Smooth muscle cell (in vitro differentiated cells): ENCODE data around the gene LY9. TPM values are rescaled to one million over a fixed set of nuclear protein-coding genes. Genes with fewer than 3 reads are reported as not detected.

Experiments used
- DNase-seq: peaks from one replicate; lab custom pipeline; 2025; ENCODE audit not compliant: unreplicated experiment; lab: John Stamatoyannopoulos, UW
- H2AFZ ChIP-seq: fragments of 200-600 bp; sonication (generic); 2 replicates; pipeline ENCODE4 v1.6.0; 2016; ENCODE audit warnings: antibody characterized with exemption, low read depth, mild to moderate bottlenecking
- H3F3A ChIP-seq: fragments of 200-600 bp; sonication (generic); 2 replicates; pipeline ENCODE4 v1.6.0; 2017; ENCODE audit warnings: antibody characterized with exemption, low read depth
- H3K27ac ChIP-seq: fragments of 200-600 bp; sonication (generic); 2 replicates; pipeline ENCODE4 v1.5.1; 2016; ENCODE audit warnings: low read depth, mild to moderate bottlenecking
- H3K27me3 ChIP-seq: fragments of 200-600 bp; sonication (generic); 2 replicates; pipeline ENCODE4 v1.6.1; 2016; ENCODE audit warnings: low read depth, mild to moderate bottlenecking
- H3K36me3 ChIP-seq: fragments of 200-600 bp; sonication (generic); 2 replicates; pipeline ENCODE4 v1.5.1; 2016; ENCODE audit warnings: low read depth
- H3K4me1 ChIP-seq: fragments of 200-600 bp; sonication (generic); 2 replicates; pipeline ENCODE4 v1.5.1; 2016; ENCODE audit warnings: low read depth
- H3K4me2 ChIP-seq: fragments of 200-600 bp; sonication (generic); 2 replicates; pipeline ENCODE4 v1.6.0; 2016; ENCODE audit warnings: mild to moderate bottlenecking
- H3K4me3 ChIP-seq: fragments of 200-600 bp; sonication (generic); 2 replicates; pipeline ENCODE4 v1.5.1; 2016; ENCODE audit warnings: mild to moderate bottlenecking
- H3K79me2 ChIP-seq: fragments of 200-600 bp; sonication (generic); 2 replicates; pipeline ENCODE4 v1.6.0; 2016; ENCODE audit warnings: low read depth, mild to moderate bottlenecking
- H3K9ac ChIP-seq: fragments of 200-600 bp; sonication (generic); 2 replicates; pipeline ENCODE4 v1.6.0; 2016; ENCODE audit warnings: low read depth
- H3K9me3 ChIP-seq: fragments of 200-600 bp; sonication (generic); replicated peaks from 2 replicates; pipeline ENCODE4 v1.5.1; 2016; ENCODE audit warnings: low read depth
- H4K20me1 ChIP-seq: fragments of 200-600 bp; sonication (generic); 2 replicates; pipeline ENCODE4 v1.6.0; 2016; ENCODE audit warnings: low read depth
- CTCF ChIP-seq: fragments of 200-600 bp; sonication (generic); IDR thresholded peaks from 2 replicates; pipeline ENCODE4 v1.5.1; 2017; ENCODE audit warnings: borderline replicate concordance, mild to moderate bottlenecking, antibody characterized with exemption; ENCODE audit not compliant: insufficient read depth, poor library complexity, severe bottlenecking
- WGBS: methylation state at CpG from one replicate; pipeline ENCODE4 v1.1.7; 2016; ENCODE audit warnings: low lambda C conversion rate; 5-methylcytosine and 5-hydroxymethylcytosine counted together
- polyA plus RNA-seq: library from polyadenylated mRNA; unstranded; fragments of >200 nt; fragmentation: Nextera tagmentation; extraction: Ambion mirVana; gene quantifications from 2 replicates; pipeline ENCODE4 v1.2.1, GENCODE V29; 2016
- total RNA-seq: library from RNA; depleted of rRNA; stranded (reverse); fragments of >200 nt; gene quantifications from 2 replicates; pipeline ENCODE4 v1.2.3, GENCODE V29; 2014

The LY9 gene
- total and polyA plus RNA-seq, 2 experiments from 2014 or later, result not detected

- TF ChIP-seq CTCF, result no peak
- Histone ChIP-seq H4K20me1 (no peaks in the 10 kb centered on the region), H3K27me3 (peaks cover 4% of the 10 kb centered on the region), H3F3A (no peaks in the 10 kb centered on the region), H3K9me3 (no peaks in the 10 kb centered on the region), H3K4me1 (peaks cover 10% of the 10 kb centered on the region), H3K9ac (no peak overlapping the region), H3K79me2 (no peaks in the 10 kb centered on the region), H3K4me3 (no peak overlapping the region), H2AFZ (no peak overlapping the region), H3K4me2 (no peak overlapping the region), H3K27ac (no peak overlapping the region), H3K36me3 (no peaks in the 10 kb centered on the region)
- no peak for DNase-seq
- 87% methylated on average over 2 of the region's 2 CpGs for WGBS
Observed at GRCh38 chr1:160839746-160840145, 43.8 kb downstream of the LY9 start.

- Histone ChIP-seq H3K4me2 (no peak overlapping the region), H3F3A (no peaks in the 10 kb centered on the region), H3K4me3 (no peak overlapping the region), H3K36me3 (no peaks in the 10 kb centered on the region), H3K9ac (no peak overlapping the region), H4K20me1 (no peaks in the 10 kb centered on the region), H3K27me3 (peaks cover 4% of the 10 kb centered on the region), H3K27ac (no peak overlapping the region), H2AFZ (no peak overlapping the region), H3K79me2 (no peaks in the 10 kb centered on the region), H3K4me1 (peaks cover 10% of the 10 kb centered on the region), H3K9me3 (no peaks in the 10 kb centered on the region)
- TF ChIP-seq CTCF, result no peak
- no peak for DNase-seq
- WGBS, result 91% methylated on average over 4 of the region's 4 CpGs
Observed at GRCh38 chr1:160841079-160841478, 45.1 kb downstream of the LY9 start.

GRCh38 chr1:160844447-160845232, 48.7 kb downstream of the LY9 start:
- Histone ChIP-seq H3K27me3 (no peaks in the 10 kb centered on the region), H3K27ac (no peak overlapping the region), H3K4me3 (no peak overlapping the region), H3K79me2 (no peaks in the 10 kb centered on the region), H3K4me1 (no peaks in the 10 kb centered on the region), H4K20me1 (no peaks in the 10 kb centered on the region), H3K36me3 (no peaks in the 10 kb centered on the region), H3F3A (no peaks in the 10 kb centered on the region), H3K9ac (no peak overlapping the region), H2AFZ (no peak overlapping the region), H3K4me2 (no peak overlapping the region), H3K9me3 (no peaks in the 10 kb centered on the region)
- TF ChIP-seq CTCF, result no peak
- 91% methylated on average over 12 of the region's 12 CpGs for WGBS
- DNase-seq, result no peak

GRCh38 chr1:160846281-160846680, 50.3 kb downstream of the LY9 start:
- Histone ChIP-seq H3K27ac (no peak overlapping the region), H3F3A (no peaks in the 10 kb centered on the region), H2AFZ (no peak overlapping the region), H3K79me2 (no peaks in the 10 kb centered on the region), H3K9me3 (no peaks in the 10 kb centered on the region), H3K9ac (no peak overlapping the region), H3K4me1 (no peaks in the 10 kb centered on the region), H3K4me2 (no peak overlapping the region), H3K27me3 (no peaks in the 10 kb centered on the region), H3K4me3 (no peak overlapping the region), H3K36me3 (no peaks in the 10 kb centered on the region), H4K20me1 (no peaks in the 10 kb centered on the region)
- WGBS, result 92% methylated on average over 12 of the region's 12 CpGs
- no peak for DNase-seq
- TF ChIP-seq CTCF, result no peak
